Occipital lobe (tissue), 2 donors: ENCODE measurements around the gene AIFM3. TPM values are rescaled to one million over a fixed set of nuclear protein-coding genes. Genes with fewer than 3 reads are reported as not detected.
"Not testable (repeated sequence)": the region's sequence is repeated elsewhere in the genome, so short reads cannot be mapped to it uniquely, and the experiment has no call there.

Experiments
- DNase-seq: peaks from one replicate; lab custom pipeline; 2025; lab: John Stamatoyannopoulos, UW
- total RNA-seq: library from RNA; depleted of rRNA; stranded (reverse); fragments of >200 nt; gene quantifications from one replicate; pipeline ENCODE4 v1.2.3, GENCODE V29; 2014

The AIFM3 gene
- total RNA-seq, 1 donor from 2014 or later = 4.2 TPM

DNA sequence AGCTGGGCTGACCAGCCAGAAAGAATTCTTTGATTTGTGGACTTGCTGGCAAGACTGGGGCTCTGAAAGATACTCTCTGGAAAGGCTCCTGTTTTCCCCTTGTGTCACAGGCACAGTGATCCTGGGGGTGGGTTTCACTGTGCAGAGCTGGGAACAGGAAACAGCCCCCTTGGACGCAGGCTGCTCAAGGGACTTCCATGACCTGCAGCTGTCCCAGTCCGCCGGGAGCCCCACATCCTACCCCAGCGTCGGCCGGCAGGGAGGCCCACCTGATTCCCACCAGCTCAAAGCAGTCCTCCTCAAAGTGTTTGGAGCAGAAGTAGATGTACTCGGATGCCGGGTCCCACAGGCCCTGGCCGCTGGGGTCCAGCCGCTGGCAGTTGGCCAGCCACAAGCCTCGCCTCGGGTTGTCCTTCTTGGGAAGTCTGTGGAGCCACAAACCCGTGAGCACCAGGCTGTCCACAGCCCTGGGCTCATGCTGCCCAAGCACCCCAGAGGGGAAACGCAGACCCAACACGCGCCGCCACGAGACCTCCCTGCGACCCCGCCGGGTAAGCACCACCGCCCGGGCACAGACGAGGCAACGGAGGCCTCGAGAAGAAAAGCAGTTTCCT is 34.0 kb downstream of the AIFM3 start:
- no peak for DNase-seq

DNA sequence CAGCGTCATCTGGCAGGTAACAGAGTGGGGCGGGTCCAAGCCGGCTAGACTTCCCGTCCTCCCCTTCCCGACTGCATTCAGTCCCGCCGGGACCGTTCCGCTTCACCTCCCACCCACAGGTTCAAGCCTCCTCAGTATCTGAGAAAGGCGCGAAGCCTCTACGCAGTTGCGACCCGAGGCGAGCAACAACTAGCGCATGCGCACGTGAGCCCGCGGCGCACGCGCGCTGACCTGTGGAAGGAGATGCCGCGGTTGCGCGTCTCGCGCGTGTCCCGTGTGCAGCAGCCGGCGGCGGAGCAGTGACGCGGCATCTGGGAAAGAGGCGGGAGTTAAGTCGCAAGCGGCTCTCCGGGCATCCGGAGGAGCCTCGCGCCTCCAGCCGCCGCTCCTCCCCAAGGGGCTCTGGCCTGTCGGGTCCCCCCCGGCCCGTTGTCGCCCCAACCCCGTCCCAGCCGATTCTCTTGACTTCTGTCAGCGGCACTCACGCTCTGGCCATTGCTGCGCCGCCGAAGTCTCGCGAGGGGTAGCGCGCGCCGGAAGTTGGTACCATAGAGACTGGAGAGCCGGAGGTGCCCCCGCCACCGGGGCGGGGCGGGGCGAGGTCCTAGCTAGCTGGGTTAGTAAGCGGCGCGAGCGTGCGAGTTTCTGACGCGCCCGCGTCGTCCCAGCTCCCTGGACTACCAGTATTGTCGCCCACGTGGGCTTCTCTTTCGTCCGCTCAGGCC is 34.7 kb downstream of the AIFM3 start, which contains the start of gene THAP7:
THAP7 (minus strand) TSS at position 518 of the 725 bp plus-strand sequence; CDS start at position 311, 207 bp downstream.
- peak; percentile 98 for DNase-seq

DNA sequence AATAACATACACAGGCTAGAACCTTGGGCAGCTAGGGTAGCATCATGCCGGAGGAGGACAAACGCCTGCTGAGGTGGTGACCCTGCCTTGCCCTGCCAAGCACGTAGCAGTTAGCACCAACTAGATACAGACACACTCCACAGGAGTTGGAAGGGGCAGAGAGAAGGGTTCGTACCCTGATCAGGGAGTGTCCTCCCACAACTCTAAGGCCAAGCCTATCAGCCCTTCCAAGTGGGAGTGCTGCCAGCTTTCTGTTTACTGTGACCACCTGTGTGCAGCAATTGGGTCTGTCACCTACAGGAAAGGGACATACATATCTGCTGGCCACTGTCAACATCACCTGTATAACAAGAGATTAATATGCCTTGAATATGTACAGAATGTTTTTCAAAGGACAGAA is 36.7 kb downstream of the AIFM3 start:
- DNase-seq = no peak

DNA sequence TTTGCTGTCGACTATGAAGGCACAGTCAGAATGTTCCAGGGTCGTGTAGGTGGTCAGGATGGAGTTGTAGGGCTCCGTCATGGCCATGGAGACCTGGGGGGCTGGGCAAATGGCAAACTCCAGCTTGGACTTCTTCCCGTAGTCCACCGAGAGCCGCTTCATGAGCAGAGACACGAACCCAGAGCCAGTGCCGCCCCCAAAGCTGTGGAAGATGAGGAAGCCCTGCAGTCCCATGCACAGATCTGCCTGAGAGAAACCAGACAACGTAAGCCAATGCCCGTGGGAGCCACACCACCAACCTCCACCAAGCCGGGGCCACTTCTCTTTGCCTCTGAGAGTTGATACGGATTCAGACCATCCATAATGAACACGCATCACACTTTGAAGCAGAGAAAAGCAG is 42.2 kb downstream of the AIFM3 start:
- not testable (repeated sequence) for DNase-seq

DNA sequence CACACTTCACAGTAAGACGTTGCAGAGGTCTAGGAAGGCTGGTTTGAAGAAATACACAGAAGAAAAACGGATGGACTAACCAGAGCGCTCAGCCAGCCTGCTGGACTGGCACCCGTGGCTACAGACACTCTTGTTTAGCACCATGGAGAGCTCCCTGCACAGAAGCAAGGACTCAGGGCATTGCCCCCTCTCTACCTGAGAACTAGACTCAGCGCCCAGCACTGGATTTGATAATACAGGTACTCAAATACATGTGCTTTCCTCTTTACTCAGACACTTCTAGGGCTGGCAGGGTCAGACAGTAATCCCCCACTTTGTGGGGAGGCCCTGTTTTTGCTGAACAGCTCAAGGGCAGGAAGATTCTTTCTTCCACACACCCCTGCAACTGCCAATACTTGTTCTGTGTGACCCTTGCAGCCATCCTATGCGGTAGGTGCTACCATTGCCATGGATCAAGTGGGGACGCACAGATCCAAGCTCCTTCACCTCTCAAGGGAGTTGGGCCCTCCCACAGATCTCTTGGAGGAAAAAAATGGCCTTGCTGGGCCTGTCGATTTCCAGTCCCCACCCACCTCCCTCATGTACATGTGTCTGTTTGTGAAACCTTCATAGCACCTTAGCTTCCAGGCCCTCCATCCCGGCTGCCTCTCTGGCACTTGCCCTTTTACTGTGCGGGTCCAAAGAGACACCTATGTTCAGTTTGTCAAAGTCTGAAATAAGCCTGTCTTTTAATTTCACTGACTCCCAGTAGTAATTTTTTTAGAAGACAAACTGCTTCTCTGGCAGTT is 42.8 kb downstream of the AIFM3 start:
- no peak for DNase-seq

DNA sequence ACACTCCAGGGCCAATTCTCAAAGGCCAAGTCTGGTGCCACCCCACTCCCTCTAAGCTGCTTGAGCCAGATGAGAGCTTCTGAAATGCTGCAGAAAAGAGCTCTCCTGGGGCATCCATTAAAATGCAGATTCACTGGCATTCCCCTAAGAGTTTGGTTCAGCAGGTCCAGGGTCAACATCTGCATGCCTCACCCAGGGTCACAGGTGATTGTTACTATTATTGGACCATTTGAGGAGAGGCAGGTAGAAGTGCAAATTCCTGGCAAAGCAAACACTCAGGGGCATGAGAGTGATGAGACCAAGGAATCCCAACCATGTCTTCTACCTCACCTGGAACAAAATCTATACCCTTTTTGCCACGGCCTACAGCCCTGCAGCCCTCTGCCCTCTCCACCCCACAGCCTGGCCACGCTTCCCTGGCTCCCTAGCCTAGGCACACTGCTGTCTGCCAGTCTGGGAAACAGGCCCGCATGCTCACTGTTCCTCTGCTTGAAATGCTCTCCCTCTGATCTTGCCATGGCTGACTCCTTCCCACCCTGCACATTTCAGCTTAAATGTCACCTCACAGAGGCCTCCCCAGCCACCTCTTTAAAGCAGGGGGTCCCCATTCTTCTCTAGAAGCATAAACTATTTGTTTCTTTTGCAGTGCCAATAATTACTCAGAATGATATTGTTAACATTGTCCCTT is 43.5 kb downstream of the AIFM3 start:
- DNase-seq = no peak

DNA sequence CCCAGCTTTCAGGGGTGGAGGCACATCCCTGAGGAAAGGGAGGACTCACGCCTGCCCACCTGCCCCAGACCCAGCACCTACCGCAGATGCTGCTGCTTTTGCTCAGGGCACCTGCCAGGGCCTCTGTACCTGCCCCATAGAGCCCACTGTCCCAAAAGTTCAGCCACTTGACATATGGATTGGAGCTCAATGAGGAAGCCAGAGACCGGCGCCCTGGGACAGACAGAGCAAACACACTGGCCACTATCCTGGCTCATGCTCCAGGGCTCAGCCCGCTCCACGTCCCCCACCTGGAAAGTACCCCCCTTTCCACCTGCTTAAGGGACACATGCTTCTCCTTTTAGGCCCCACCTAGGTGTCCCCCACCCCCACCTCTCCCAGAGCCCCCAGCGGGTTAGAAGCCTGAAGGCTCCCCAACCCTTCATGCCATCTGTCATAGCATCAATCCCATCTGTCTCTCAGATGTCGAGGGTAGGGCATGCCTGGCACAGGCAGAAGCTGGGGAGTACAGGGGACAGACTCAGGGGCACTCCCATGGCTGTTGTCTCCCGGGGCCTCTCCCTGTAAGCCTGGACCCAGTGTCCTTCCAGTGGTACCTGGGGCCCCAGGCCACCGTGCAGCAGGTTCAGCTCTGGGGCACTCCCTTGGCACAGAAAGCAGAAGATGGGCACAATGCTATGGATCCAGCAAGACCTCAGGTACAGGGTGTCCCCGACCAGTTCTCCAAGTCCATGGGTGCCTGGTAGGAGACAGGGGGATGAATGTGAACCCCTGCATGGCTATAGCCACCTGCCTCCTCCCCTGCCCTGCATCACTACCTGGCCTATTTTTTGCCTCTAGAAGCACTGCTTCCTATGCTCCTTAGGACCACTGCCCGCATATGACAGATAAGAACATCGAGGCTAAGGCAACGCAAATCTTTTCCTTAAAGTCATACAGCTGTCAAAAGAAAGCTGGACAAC is 45.7 kb downstream of the AIFM3 start:
- no peak for DNase-seq

DNA sequence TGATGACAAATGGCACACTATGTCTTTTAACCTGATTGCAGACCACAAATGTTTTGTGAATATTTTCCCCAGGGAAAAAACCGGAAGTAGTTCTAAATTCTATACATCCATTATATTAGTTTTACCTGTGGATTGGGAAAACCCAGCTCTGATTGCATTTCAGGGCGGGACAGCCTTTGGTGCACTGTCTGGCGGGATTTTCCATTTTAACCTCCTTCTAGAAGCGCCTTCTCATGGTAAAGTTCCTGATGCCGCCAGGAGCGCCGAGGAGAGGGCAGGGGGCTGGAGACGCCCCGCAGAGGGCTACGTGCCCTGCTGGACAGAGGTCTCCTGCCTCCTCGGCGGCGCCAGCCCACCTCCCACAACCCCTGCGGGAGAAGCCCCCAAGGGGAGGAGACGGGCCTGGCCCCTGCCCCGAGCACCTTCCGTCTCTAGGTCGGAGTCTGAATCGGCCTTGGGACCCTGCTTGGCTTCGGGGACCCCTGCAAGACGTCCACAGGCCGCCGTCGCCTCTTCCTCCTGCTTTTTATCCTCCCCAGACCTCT is 46.7 kb downstream of the AIFM3 start:
- no peak for DNase-seq

DNA sequence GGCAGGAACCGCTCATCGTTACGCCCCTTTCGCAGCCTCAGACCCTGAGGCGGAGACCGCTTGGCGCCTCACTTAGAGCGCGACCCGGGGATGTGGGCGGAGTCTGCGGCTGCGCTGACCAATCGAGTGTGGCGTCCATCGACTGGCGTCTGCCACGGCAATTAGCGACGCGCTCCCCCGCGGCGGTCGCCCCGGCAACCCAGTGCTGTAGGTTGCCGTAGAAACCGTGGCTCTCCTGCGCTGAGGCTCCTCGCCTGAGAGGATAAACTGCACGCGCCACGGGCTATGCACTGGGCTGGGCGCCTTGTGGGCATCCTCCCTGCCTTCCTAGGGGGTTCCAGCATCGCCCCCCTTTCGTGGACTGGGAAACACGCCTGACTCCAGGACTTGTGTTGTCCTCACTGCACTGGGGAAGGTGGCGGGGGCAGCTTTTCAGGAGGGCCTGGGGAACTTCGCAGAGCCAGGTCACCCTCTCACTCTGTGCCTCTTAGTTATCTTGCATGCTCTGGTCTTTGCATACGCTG is 47.2 kb downstream of the AIFM3 start:
- peak; percentile 86 for DNase-seq

DNA sequence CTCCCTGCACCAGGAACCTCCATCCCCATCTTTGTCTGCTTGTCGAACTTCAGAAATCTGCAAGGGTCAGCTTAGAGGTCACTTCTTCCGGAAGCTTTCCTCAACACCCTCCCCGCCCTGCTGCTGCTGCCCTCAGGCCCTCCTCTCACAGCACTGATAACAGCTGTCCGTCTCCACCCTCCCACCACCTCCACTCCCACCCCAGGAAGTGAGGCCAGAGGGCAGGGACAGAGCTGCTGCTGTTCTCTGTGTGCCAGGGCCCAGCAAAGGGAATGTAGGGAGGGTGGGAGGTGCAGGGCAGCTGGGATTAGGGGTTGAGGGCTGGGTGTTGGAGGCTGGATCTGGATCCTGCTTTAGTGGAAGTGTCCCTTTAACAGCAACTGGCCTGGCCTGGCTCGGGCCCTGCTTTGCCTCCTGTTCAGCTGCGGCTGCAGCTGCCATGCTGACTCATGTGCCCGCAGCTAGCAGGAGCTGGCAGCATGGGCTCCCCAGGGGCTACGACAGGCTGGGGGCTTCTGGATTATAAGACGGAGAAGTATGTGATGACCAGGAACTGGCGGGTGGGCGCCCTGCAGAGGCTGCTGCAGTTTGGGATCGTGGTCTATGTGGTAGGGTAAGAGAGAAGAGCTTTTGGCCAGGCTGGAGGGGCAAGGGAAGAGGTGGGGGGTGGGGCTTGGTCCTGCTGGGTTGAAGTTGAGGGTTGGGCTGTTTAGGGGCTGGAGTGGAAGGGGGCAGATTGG is 47.8 kb downstream of the AIFM3 start, which contains the start of gene P2RX6:
P2RX6 (plus strand) TSS at position 440 of the 740 bp plus-strand sequence; CDS start at position 450, 10 bp downstream.
- DNase-seq = peak; percentile 48

DNA sequence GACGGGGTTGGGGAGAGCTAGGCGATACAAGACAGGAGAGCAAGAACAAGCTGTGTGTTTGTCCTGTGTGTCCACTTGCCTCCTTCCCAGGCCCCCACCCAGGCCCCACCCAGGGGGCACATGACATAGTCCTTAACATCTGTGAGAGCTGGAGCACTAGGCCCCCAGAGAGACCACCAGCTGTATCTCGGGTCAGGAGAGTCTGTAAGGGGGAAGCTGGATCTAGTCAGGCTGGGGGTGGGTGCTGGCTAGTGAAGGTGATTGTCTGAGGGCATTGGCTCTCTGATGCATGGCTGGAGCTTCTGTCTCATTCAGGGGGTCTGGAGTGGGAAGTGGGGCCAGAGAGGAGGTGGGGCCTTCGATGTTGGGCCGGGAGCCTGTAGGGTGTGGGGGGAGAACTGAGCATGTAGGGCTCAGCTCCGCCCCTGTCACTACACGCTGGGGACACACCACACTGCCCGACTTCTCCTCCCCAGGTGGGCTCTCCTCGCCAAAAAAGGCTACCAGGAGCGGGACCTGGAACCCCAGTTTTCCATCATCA is 48.5 kb downstream of the AIFM3 start:
- no peak for DNase-seq

DNA sequence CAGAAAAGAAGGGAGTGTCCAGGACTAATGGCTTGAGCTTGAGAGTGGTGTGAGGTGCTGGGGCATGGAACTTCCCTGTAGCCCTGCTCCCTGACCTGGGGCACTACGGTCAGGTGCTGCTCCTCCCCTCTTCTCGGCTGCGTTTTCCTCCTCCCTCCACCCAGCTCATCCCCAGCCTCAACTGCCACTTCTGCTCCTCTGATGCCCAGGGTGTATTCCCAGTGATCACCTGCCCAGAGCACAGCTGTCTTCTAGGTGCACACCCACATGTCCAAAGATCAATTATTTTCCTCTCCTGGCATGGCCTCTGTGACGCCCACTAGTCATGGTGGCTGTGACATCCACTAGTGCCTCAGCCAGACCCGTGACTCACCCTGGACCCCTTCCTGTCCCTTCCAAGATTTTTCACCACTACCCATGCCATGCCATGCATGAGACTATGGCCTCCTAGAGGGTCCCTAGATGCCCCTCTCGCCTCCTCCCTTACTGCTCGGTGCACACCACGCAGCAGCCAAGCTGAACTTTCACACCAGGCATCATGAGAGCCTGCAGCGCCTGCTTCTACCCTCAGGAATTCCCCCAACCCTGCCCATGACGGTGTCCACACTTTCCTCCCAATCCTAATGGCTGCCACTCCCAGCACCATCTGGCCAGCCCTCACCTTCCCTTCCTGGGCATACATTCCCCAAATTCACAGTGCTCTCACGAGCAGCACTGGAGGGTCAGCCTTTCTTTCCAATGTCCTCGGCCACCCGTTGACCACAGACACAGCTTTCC is 49.8 kb downstream of the AIFM3 start:
- no peak for DNase-seq

DNA sequence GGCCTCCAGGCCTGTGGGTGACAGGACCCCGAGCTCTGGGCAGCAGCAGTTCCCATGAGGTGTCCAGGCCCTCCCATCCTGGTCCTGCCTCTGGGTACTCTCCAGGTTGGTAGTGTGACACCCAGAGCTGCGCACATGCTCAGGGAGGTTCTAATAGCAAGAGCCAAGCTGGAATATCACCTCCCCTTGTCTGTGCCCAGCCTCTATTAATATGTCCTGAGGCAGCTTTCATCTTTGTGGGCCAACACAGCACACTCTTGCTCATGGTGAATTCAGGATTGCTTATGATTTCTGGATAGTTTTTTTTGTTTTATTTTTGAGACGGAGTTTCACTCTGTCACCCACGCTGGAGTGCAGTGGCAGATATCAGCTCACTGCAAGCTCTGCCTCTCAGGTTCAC is 51.3 kb downstream of the AIFM3 start:
- DNase-seq = no peak

DNA sequence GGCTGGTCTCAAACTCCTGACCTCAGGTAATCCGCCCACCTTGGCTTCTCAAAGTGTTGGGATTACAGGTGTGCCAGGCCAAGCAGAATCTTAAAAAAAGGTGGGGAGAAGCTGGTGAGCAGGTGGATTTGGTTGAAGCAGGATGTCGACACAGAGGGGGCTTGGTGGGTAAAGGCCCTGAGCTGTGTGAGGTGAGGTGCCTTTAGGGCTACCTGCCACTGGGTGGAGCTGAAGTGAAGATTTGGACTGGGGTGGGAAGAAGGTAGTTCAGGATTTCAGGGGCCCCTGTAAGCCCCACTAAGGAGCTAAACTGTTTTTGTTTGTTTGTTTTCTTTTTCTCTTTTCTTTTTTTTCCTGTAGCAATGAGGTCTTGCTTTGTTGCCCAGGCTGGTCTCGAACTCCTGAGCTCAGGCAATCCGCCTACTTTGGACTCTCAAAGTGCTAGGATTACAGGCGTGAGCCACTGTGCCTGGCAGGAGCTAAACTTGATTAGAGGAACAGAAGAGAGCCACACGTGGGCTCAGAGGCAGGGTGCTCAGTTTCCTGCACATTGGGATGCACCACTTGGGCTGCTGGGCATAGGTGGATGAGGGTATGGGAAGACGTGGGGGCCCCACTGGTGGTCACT is 53.9 kb downstream of the AIFM3 start:
- no peak for DNase-seq

DNA sequence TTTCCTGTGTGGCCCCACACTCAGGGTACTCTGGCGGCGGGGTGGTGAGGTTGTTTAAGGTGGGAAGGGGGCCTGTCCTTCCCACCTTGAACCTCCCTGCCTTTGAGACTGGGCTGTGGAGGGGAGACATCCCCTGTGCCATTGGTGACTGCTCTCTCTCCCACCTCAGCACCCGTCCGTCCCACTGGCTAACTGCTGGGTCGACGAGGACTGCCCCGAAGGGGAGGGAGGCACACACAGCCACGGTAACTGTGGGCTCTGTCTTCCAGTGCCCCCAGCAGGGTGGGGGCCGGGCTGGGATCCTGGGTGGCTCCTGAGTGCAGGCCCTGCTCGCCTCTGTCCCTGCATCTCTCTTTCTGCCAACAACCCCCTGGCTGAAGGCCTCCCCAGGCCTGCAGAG is 55.5 kb downstream of the AIFM3 start:
- no peak for DNase-seq

DNA sequence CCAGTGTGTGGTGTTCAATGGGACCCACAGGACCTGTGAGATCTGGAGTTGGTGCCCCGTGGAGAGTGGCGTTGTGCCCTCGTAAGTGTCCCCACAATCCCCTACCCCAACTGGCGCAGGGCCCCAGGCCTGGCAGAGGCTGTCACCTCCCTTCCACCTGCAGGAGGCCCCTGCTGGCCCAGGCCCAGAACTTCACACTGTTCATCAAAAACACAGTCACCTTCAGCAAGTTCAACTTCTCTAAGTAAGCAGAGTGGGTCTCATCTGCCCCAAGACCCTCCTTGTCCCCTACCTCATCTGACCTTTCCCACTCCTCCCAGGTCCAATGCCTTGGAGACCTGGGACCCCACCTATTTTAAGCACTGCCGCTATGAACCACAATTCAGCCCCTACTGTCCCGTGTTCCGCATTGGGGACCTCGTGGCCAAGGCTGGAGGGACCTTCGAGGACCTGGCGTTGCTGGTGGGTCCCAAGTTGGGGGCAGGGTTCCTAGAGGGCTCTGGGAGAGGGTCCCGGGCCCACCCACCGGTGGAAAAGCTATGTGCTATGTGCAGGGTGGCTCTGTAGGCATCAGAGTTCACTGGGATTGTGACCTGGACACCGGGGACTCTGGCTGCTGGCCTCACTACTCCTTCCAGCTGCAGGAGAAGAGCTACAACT is 56.0 kb downstream of the AIFM3 start:
- DNase-seq = no peak

DNA sequence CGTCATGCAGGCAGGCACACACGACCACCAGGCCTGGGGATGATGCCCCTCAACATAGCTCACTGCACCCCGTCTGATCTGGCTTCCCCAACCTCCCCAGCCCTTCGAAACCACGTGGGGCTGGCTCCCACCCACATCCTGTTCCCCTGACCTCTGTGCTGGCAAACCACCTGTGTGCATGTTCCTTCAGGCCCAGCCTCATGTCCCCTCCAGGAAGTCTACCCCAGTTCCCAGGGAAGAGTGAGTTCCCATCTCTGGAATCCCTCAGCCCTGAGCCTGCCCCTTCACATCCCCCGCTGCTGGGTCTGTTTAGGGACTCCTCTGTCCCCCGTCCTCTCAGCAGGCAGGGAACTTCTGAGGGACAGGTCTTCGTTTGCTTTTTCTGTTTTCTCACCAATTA is 58.2 kb downstream of the AIFM3 start:
- DNase-seq = no peak
